HG03432 (cell line): ENCODE data around the gene CLEC18C.
"Not testable (repeated sequence)": the region's sequence is repeated elsewhere in the genome, so short reads cannot be mapped to it uniquely, and the experiment has no call there.

Source experiments
- ATAC-seq: cut with Tn5 transposase; IDR thresholded peaks from one replicate; pipeline ENCODE4 v1.9.1; 2021; ENCODE audit warnings: mild to moderate bottlenecking, moderate library complexity; ENCODE audit not compliant: unreplicated experiment

CLEC18C gene

GRCh38 chr16:70173212-70173837 lies at the start of gene CLEC18C:
CLEC18C (plus strand) TSS chr16:70173787; CDS start chr16:70174279, 492 bp downstream.
- not testable (repeated sequence) for ATAC-seq

GRCh38 chr16:70123822-70124221 lies 49.8 kb upstream of the CLEC18C start:
- ATAC-seq = not testable (repeated sequence)

GRCh38 chr16:70126226-70126625 lies 47.4 kb upstream of the CLEC18C start:
- ATAC-seq = not testable (repeated sequence)

- not testable (repeated sequence) for ATAC-seq
Measured at GRCh38 chr16:70127706-70128105, 45.9 kb upstream of the CLEC18C start.

GRCh38 chr16:70128844-70129243 lies 44.7 kb upstream of the CLEC18C start:
- ATAC-seq = not testable (repeated sequence)

- ATAC-seq = not testable (repeated sequence)
Measured at GRCh38 chr16:70135796-70136195, 37.8 kb upstream of the CLEC18C start.

- ATAC-seq = not testable (repeated sequence)
Measured at GRCh38 chr16:70136595-70136994, 37.0 kb upstream of the CLEC18C start.

GRCh38 chr16:70142739-70143138 lies 30.8 kb upstream of the CLEC18C start:
- ATAC-seq = not testable (repeated sequence)

- not testable (repeated sequence) for ATAC-seq
Measured at GRCh38 chr16:70143231-70143895, 30.2 kb upstream of the CLEC18C start.

GRCh38 chr16:70147853-70148252 lies 25.7 kb upstream of the CLEC18C start:
- not testable (repeated sequence) for ATAC-seq

- not testable (repeated sequence) for ATAC-seq
Measured at GRCh38 chr16:70148453-70148852, 25.1 kb upstream of the CLEC18C start.

GRCh38 chr16:70149296-70149695 lies 24.3 kb upstream of the CLEC18C start:
- ATAC-seq = not testable (repeated sequence)

GRCh38 chr16:70151391-70151790 lies 22.2 kb upstream of the CLEC18C start:
- ATAC-seq = no peak

GRCh38 chr16:70151941-70152509 lies 21.6 kb upstream of the CLEC18C start:
- no peak for ATAC-seq

- no peak for ATAC-seq
Measured at GRCh38 chr16:70152578-70153302, 20.8 kb upstream of the CLEC18C start.

- not testable (repeated sequence) for ATAC-seq
Measured at GRCh38 chr16:70154736-70155135, 18.9 kb upstream of the CLEC18C start.

GRCh38 chr16:70156207-70156978 lies 17.2 kb upstream of the CLEC18C start:
- no peak for ATAC-seq

GRCh38 chr16:70157105-70157476 lies 16.5 kb upstream of the CLEC18C start:
- ATAC-seq = no peak

GRCh38 chr16:70157477-70158260 lies 15.9 kb upstream of the CLEC18C start:
- no peak for ATAC-seq
